Astrocyte (in vitro differentiated cells and primary cell): ENCODE measurements around the gene PTPRK. TPM values are rescaled to one million over a fixed set of nuclear protein-coding genes. Genes with fewer than 3 reads are reported as not detected.

Experiments
- DNase-seq: peaks from one replicate; pipeline ENCODE4 v3.0.0-alpha.2; 2010; ENCODE audit warnings: low read depth
- FAIRE-seq: peaks from 2 replicates; lab custom pipeline; 2011; peaks lifted over from hg19 to GRCh38; lab: Jason Lieb, UNC
- H2AFZ ChIP-seq: 2 replicates; pipeline ENCODE4 v1.6.0; 2012; ENCODE audit warnings: low read depth, low read length, inconsistent platforms
- H3K27ac ChIP-seq: 2 replicates; pipeline ENCODE4 v1.5.1; 2011; ENCODE audit warnings: low read depth, low read length, inconsistent platforms
- H3K27me3 ChIP-seq: 2 replicates; pipeline ENCODE4 v1.6.0; 2011; ENCODE audit warnings: low read length, inconsistent platforms; ENCODE audit not compliant: insufficient read depth
- H3K36me3 ChIP-seq: 2 replicates; pipeline ENCODE4 v1.5.1; 2011; ENCODE audit warnings: low read length, inconsistent platforms; ENCODE audit not compliant: insufficient read depth
- H3K4me1 ChIP-seq: 2 replicates; pipeline ENCODE4 v1.5.1; 2011; ENCODE audit warnings: low read length, inconsistent platforms; ENCODE audit not compliant: insufficient read depth
- H3K4me2 ChIP-seq: 2 replicates; pipeline ENCODE4 v1.6.0; 2012; ENCODE audit warnings: low read length, inconsistent platforms
- H3K4me3 ChIP-seq: 2 replicates; pipeline ENCODE4 v1.5.1; 2011; ENCODE audit warnings: low read depth, mild to moderate bottlenecking, low read length, inconsistent platforms; ENCODE audit not compliant: insufficient read depth
- H3K79me2 ChIP-seq: 2 replicates; pipeline ENCODE4 v1.6.0; 2012; ENCODE audit warnings: mild to moderate bottlenecking, low read length, inconsistent platforms; ENCODE audit not compliant: insufficient read depth
- H3K9ac ChIP-seq: 2 replicates; pipeline ENCODE4 v1.6.0; 2012; ENCODE audit warnings: mild to moderate bottlenecking, low read length, inconsistent platforms
- H3K9me3 ChIP-seq: 2 replicates; pipeline ENCODE4 v1.5.1; 2012; ENCODE audit warnings: low read depth, mild to moderate bottlenecking, low read length, inconsistent platforms; ENCODE audit not compliant: insufficient read depth
- H4K20me1 ChIP-seq: 2 replicates; pipeline ENCODE4 v1.6.0; 2012; ENCODE audit warnings: low read length, inconsistent platforms; ENCODE audit not compliant: insufficient read depth
- H3K27ac Mint-ChIP-seq: one replicate; pipeline ENCODE4 v1.8.0; 2021; ENCODE audit warnings: mild to moderate bottlenecking, mixed read lengths; ENCODE audit not compliant: unreplicated experiment
- H3K27me3 Mint-ChIP-seq: one replicate; pipeline ENCODE4 v1.8.0; 2021; ENCODE audit warnings: low read depth, mixed read lengths; ENCODE audit not compliant: unreplicated experiment
- H3K36me3 Mint-ChIP-seq: one replicate; pipeline ENCODE4 v1.8.0; 2021; ENCODE audit warnings: low read depth, mixed read lengths; ENCODE audit not compliant: unreplicated experiment
- H3K4me1 Mint-ChIP-seq: one replicate; pipeline ENCODE4 v1.8.0; 2021; ENCODE audit warnings: low read depth, mixed read lengths; ENCODE audit not compliant: unreplicated experiment
- H3K4me3 Mint-ChIP-seq: one replicate; pipeline ENCODE4 v1.8.0; 2021; ENCODE audit warnings: mild to moderate bottlenecking, moderate library complexity, mixed read lengths; ENCODE audit not compliant: unreplicated experiment
- H3K9me3 Mint-ChIP-seq: one replicate; pipeline ENCODE4 v1.8.0; 2021; ENCODE audit warnings: mild to moderate bottlenecking, mixed read lengths; ENCODE audit not compliant: unreplicated experiment
- EZH2 ChIP-seq: IDR thresholded peaks from 2 replicates; pipeline ENCODE4 v1.6.1; 2012; ENCODE audit warnings: mild to moderate bottlenecking, low read length, inconsistent platforms; ENCODE audit not compliant: insufficient read depth
- total RNA-seq: library from RNA; stranded (reverse); gene quantifications from 2 replicates; pipeline ENCODE4 v1.2.1, GENCODE V29; 2021
- TF ChIP-seq, protein P1 (sequence below): IDR thresholded peaks from 2 replicates; pipeline ENCODE4 v1.5.1; 2011; ENCODE audit warnings: low read depth, mild to moderate bottlenecking, inconsistent platforms, low read length, moderate library complexity; ENCODE audit not compliant: insufficient read depth

Gene PTPRK
- total RNA-seq, 1 donor from 2014 or later: 159 TPM

GRCh38 chr6:128388380-128388779 lies 132.0 kb downstream of the PTPRK start:
- no peak overlapping the region for H3K4me3 Mint-ChIP-seq
- TF ChIP-seq, protein P1, sequence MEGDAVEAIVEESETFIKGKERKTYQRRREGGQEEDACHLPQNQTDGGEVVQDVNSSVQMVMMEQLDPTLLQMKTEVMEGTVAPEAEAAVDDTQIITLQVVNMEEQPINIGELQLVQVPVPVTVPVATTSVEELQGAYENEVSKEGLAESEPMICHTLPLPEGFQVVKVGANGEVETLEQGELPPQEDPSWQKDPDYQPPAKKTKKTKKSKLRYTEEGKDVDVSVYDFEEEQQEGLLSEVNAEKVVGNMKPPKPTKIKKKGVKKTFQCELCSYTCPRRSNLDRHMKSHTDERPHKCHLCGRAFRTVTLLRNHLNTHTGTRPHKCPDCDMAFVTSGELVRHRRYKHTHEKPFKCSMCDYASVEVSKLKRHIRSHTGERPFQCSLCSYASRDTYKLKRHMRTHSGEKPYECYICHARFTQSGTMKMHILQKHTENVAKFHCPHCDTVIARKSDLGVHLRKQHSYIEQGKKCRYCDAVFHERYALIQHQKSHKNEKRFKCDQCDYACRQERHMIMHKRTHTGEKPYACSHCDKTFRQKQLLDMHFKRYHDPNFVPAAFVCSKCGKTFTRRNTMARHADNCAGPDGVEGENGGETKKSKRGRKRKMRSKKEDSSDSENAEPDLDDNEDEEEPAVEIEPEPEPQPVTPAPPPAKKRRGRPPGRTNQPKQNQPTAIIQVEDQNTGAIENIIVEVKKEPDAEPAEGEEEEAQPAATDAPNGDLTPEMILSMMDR: no peak
- no peak for TF ChIP-seq EZH2

DNA sequence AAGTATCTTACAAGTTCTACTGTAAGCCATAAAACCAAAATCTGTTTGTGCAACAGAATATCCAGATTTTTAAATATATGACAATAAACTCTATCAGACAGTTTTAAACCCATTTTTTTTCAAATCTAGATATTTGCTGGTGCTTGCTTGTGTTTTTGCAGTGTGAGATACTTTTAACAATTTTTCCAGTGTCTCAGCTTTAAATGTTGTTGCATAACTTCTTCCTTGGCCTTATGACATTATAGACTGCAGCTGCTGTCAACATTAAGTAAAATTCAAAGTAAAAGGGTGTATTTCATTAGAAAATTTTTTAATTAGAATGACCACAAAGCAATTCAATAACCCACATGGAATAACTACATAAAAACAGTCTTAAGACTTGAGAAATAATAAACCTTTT lies 139.5 kb downstream of the PTPRK start:
- no peaks in the 10 kb centered on the region for H3K36me3 ChIP-seq
- Mint-ChIP-seq H3K36me3 (peaks cover 13% of the 10 kb centered on the region), H3K27ac (no peak overlapping the region), H3K4me3 (no peak overlapping the region), H3K27me3 (no peaks in the 10 kb centered on the region), H3K9me3 (peaks cover 11% of the 10 kb centered on the region), H3K4me1 (no peaks in the 10 kb centered on the region)
- no peak overlapping the region for H3K4me2 ChIP-seq
- H3K9ac ChIP-seq: no peak overlapping the region
- TF ChIP-seq, protein P1: no peak
- H2AFZ ChIP-seq: no peak overlapping the region
- DNase-seq (no peak), FAIRE-seq (no peak)
- no peaks in the 10 kb centered on the region for H3K4me1 ChIP-seq
- H4K20me1 ChIP-seq: peaks cover 6% of the 10 kb centered on the region
- H3K79me2 ChIP-seq: peaks cover 49% of the 10 kb centered on the region
- H3K27me3 ChIP-seq: no peaks in the 10 kb centered on the region
- H3K4me3 ChIP-seq: no peak overlapping the region
- H3K27ac ChIP-seq: no peak overlapping the region
- peaks cover 12% of the 10 kb centered on the region for H3K9me3 ChIP-seq

More at GRCh38 chr6:128388380-128388779, 132.0 kb downstream of the PTPRK start:
- Histone ChIP-seq H3K79me2 (peaks cover 14% of the 10 kb centered on the region), H3K4me1 (no peaks in the 10 kb centered on the region), H2AFZ (no peak overlapping the region), H3K4me2 (no peak overlapping the region), H3K27ac (no peak overlapping the region), H3K27me3 (no peaks in the 10 kb centered on the region), H3K36me3 (no peaks in the 10 kb centered on the region), H4K20me1 (peaks cover 9% of the 10 kb centered on the region), H3K9ac (no peak overlapping the region), H3K9me3 (no peaks in the 10 kb centered on the region), H3K4me3 (no peak overlapping the region)
- no peaks in the 10 kb centered on the region for H3K27me3 Mint-ChIP-seq
- no peak overlapping the region for H3K27ac Mint-ChIP-seq
- peaks cover 6% of the 10 kb centered on the region for H3K4me1 Mint-ChIP-seq
- no peak for FAIRE-seq
- DNase-seq: no peak
- H3K36me3 Mint-ChIP-seq: no peaks in the 10 kb centered on the region
- H3K9me3 Mint-ChIP-seq: no peaks in the 10 kb centered on the region

GRCh38 chr6:128379577-128379976 lies 140.8 kb downstream of the PTPRK start:
- H3K9me3 ChIP-seq: peaks cover 15% of the 10 kb centered on the region
- DNase-seq: no peak
- H3K9ac ChIP-seq: no peak overlapping the region
- no peak overlapping the region for H3K4me3 Mint-ChIP-seq
- peaks cover 3% of the 10 kb centered on the region for H4K20me1 ChIP-seq
- H3K27me3 ChIP-seq: no peaks in the 10 kb centered on the region
- H3K79me2 ChIP-seq: peaks cover 50% of the 10 kb centered on the region
- H3K27me3 Mint-ChIP-seq: no peaks in the 10 kb centered on the region
- no peaks in the 10 kb centered on the region for H3K4me1 ChIP-seq
- FAIRE-seq: no peak
- no peak overlapping the region for H3K4me3 ChIP-seq
- H3K36me3 Mint-ChIP-seq: peaks cover 23% of the 10 kb centered on the region
- no peak overlapping the region for H3K27ac ChIP-seq
- peaks cover 17% of the 10 kb centered on the region for H3K9me3 Mint-ChIP-seq
- H2AFZ ChIP-seq: no peak overlapping the region
- no peaks in the 10 kb centered on the region for H3K36me3 ChIP-seq
- no peaks in the 10 kb centered on the region for H3K4me1 Mint-ChIP-seq
- no peak for TF ChIP-seq EZH2
- TF ChIP-seq, protein P1: no peak
- H3K4me2 ChIP-seq: no peak overlapping the region
- H3K27ac Mint-ChIP-seq: no peak overlapping the region
